ENCODE data around the gene SLC38A5. TPM values are rescaled to one million over a fixed set of nuclear protein-coding genes. Genes with fewer than 3 reads are reported as not detected.

Gene SLC38A5
- total RNA-seq, 4 donors from 2014 or later: 2.5 to 7.9 (median 7.4) TPM

DNA sequence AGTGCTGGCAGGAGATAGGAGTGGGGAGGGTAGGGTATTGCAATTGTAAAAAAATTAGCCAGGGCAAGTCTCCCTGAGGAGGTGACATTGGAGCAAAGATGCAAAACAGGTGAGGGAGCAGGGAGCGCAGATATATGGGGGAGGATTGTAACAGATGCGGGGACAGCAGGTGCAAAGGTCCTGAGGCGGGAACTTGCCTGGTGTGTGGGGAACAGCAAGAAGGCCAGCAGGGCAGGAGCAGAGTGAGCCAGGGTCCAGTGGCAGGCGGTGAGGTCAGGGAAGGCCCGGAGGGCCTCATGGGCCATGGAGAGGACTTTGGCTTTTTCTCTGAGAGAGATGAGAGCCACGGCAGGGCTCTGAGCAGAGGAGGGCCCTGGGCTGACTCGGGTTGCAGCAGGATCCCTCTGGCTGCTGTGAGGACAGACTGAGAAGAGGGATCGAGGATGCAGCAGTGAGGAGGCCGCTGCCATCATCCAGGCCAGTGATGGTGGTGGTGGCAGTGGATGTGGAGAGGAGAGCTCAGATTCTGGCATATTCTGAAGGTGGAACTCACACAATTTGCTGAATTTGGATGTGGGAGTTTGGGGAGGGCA, 44.9 kb upstream of the SLC38A5 start:
- H3K9me3 ChIP-seq: no peaks in the 10 kb centered on the region
- no peak overlapping the region for H3K27ac ChIP-seq (replicated peaks in 1 of 4)
- peaks cover 0 to 4% (median 0%) of the 10 kb centered on the region in 4 donors for H3K27me3 ChIP-seq
- DNase-seq (ENCODE audit: extremely low spot score): no peak
- TF ChIP-seq, protein P1, sequence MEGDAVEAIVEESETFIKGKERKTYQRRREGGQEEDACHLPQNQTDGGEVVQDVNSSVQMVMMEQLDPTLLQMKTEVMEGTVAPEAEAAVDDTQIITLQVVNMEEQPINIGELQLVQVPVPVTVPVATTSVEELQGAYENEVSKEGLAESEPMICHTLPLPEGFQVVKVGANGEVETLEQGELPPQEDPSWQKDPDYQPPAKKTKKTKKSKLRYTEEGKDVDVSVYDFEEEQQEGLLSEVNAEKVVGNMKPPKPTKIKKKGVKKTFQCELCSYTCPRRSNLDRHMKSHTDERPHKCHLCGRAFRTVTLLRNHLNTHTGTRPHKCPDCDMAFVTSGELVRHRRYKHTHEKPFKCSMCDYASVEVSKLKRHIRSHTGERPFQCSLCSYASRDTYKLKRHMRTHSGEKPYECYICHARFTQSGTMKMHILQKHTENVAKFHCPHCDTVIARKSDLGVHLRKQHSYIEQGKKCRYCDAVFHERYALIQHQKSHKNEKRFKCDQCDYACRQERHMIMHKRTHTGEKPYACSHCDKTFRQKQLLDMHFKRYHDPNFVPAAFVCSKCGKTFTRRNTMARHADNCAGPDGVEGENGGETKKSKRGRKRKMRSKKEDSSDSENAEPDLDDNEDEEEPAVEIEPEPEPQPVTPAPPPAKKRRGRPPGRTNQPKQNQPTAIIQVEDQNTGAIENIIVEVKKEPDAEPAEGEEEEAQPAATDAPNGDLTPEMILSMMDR (IDR thresholded peaks at IDR 0.05): no peak
- TF ChIP-seq POLR2AphosphoS5 (IDR thresholded peaks at IDR 0.05) (no peak), EP300 (IDR thresholded peaks at IDR 0.05) (no peak), POLR2A (IDR thresholded peaks at IDR 0.05; ENCODE audit: low read depth) (no peak)
- intact Hi-C loops (cut with DNase I): no loop called here
- H3K4me1 ChIP-seq: peaks cover under 1 to 2% (median 2%) of the 10 kb centered on the region in 4 donors
- WGBS: 88% methylated on average over 9 of the region's 9 CpGs
- H3K4me3 ChIP-seq: no peak overlapping the region
- peaks cover 0 to 39% (median 17%) of the 10 kb centered on the region in 4 donors for H3K36me3 ChIP-seq

- TF ChIP-seq POLR2A (IDR thresholded peaks at IDR 0.05; ENCODE audit: low read depth) (no peak), POLR2AphosphoS5 (IDR thresholded peaks at IDR 0.05) (no peak), EP300 (IDR thresholded peaks at IDR 0.05) (no peak)
- TF ChIP-seq, protein P1 (IDR thresholded peaks at IDR 0.05): no peak
- WGBS: 88% methylated on average over 16 of the region's 16 CpGs
Measured at GRCh38 chrX:48514126-48514806, 44.2 kb upstream of the SLC38A5 start.

DNA sequence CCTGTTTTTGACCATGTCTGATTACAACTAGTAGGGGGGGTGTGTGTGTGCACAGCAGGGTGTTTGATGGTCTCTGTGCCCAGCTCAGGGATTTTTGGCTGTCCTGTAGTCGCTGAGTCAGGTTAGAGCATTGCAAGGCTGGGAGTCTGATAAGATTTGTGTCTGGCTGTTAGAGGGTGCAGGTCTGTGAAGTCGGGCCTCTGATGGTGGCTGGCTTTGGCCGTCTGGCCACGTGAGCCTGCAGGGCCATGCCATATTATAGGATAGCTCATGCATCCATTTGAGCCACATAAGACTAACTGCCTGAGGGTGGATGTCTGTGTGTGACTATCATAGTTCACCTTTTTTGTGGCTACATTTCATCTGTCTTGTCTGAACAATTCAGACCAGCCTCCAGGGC, 43.6 kb upstream of the SLC38A5 start:
- H3K4me1 ChIP-seq: peaks cover 8 to 9% (median 9%) of the 10 kb centered on the region in 4 donors
- TF ChIP-seq POLR2AphosphoS5 (IDR thresholded peaks at IDR 0.05) (no peak), EP300 (IDR thresholded peaks at IDR 0.05) (no peak), POLR2A (IDR thresholded peaks at IDR 0.05; ENCODE audit: low read depth) (no peak)
- TF ChIP-seq, protein P1 (IDR thresholded peaks at IDR 0.05): no peak
- intact Hi-C loops (cut with DNase I): no loop called here
- no peak for DNase-seq (ENCODE audit: extremely low spot score)
- no peak overlapping the region for H3K27ac ChIP-seq (replicated peaks in 1 of 4)
- peaks cover 0 to 4% (median 0%) of the 10 kb centered on the region in 4 donors for H3K27me3 ChIP-seq
- 80% methylated on average over 4 of the region's 4 CpGs for WGBS
- peaks cover 0 to 39% (median 17%) of the 10 kb centered on the region in 4 donors for H3K36me3 ChIP-seq
- H3K9me3 ChIP-seq: no peaks in the 10 kb centered on the region
- H3K4me3 ChIP-seq: no peak overlapping the region

More at GRCh38 chrX:48514126-48514806, 44.2 kb upstream of the SLC38A5 start:
- H3K4me1 ChIP-seq: peaks cover 8 to 9% (median 8%) of the 10 kb centered on the region in 4 donors
- peaks cover 0 to 39% (median 17%) of the 10 kb centered on the region in 4 donors for H3K36me3 ChIP-seq
- no peaks in the 10 kb centered on the region for H3K9me3 ChIP-seq
- intact Hi-C loops (cut with DNase I): no loop called here
- H3K4me3 ChIP-seq: no peak overlapping the region
- DNase-seq (ENCODE audit: extremely low spot score): no peak
- no peak overlapping the region for H3K27ac ChIP-seq (replicated peaks in 1 of 4)
- peaks cover 0 to 4% (median 0%) of the 10 kb centered on the region in 4 donors for H3K27me3 ChIP-seq

DNA sequence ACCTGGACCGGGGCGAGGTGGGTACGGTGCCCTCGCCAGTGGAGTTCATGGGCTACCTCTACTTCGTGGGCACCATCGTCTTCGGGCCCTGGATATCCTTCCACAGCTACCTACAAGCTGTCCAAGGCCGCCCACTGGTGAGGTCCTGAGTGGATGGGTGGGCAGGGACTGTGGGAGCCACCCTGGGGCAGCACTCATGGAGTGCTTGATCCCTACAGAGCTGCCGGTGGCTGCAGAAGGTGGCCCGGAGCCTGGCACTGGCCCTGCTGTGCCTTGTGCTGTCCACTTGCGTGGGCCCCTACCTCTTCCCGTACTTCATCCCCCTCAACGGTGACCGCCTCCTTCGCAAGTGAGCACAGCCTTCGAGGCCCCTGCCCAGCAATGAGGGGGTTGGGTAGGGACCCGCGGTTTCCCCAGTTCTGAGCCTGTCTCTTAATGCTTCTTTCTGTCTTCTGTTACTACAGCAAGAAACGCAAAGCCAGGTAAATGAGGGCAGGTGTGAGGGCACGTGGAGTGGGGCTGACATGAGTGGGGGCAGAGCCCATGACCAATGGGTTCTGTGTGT, 42.4 kb upstream of the SLC38A5 start:
- WGBS: 84% methylated on average over 15 of the region's 20 CpGs
- H3K27me3 ChIP-seq: peaks cover 0 to 4% (median 0%) of the 10 kb centered on the region in 4 donors
- peaks cover 0 to 39% (median 17%) of the 10 kb centered on the region in 4 donors for H3K36me3 ChIP-seq
- H3K4me1 ChIP-seq: peaks cover 8 to 16% (median 14%) of the 10 kb centered on the region in 4 donors
- TF ChIP-seq POLR2AphosphoS5 (IDR thresholded peaks at IDR 0.05) (no peak), POLR2A (IDR thresholded peaks at IDR 0.05; ENCODE audit: low read depth) (no peak), EP300 (IDR thresholded peaks at IDR 0.05) (no peak)
- TF ChIP-seq, protein P1 (IDR thresholded peaks at IDR 0.05): no peak
- no peaks in the 10 kb centered on the region for H3K9me3 ChIP-seq
- no peak overlapping the region for H3K27ac ChIP-seq (replicated peaks in 1 of 4)
- H3K4me3 ChIP-seq: no peak overlapping the region
- intact Hi-C loops (cut with DNase I): no loop called here
- DNase-seq (ENCODE audit: extremely low spot score): no peak

Data from esophagus muscularis mucosa (tissue), 4 donors.